GM12891 (cell line): ENCODE results near the gene SOHLH1.

ENCODE experiments used
- DNase-seq: peaks from one replicate; pipeline ENCODE4 v3.0.0; 2011; ENCODE audit warnings: low spot score; ENCODE audit not compliant: insufficient read length
- FAIRE-seq: peaks from 2 replicates; lab custom pipeline; 2011; peaks lifted over from hg19 to GRCh38; lab: Jason Lieb, UNC
- PAX5 ChIP-seq: IDR thresholded peaks from 2 replicates; pipeline ENCODE4 v1.6.1; 2011; ENCODE audit warnings: low read length, moderate library complexity, mild to moderate bottlenecking; ENCODE audit not compliant: insufficient read depth, severe bottlenecking
- POLR2A ChIP-seq: IDR thresholded peaks from 2 replicates; pipeline ENCODE4 v1.6.1; 2011; ENCODE audit warnings: low read depth, low read length, control low read depth
- POLR2AphosphoS5 ChIP-seq: IDR thresholded peaks from 2 replicates; pipeline ENCODE4 v1.6.1; 2011; ENCODE audit warnings: low read depth, low read length, control low read depth
- POU2F2 ChIP-seq: IDR thresholded peaks from 2 replicates; pipeline ENCODE4 v1.6.1; 2011; ENCODE audit warnings: low read depth, mild to moderate bottlenecking, control low read depth, low read length, moderate library complexity
- SPI1 ChIP-seq: IDR thresholded peaks from 2 replicates; pipeline ENCODE4 v1.6.1; 2011; ENCODE audit warnings: low read depth, low read length, control low read depth
- TAF1 ChIP-seq: IDR thresholded peaks from 2 replicates; pipeline ENCODE4 v1.6.1; 2011; ENCODE audit warnings: low read depth, low read length, control low read depth

SOHLH1 gene

GRCh38 chr9:135728436-135729110 lies 29.3 kb upstream of the SOHLH1 start:
- FAIRE-seq (no peak), DNase-seq (no peak)
- no peak for TF ChIP-seq POLR2AphosphoS5
- no peak for TF ChIP-seq PAX5
- TF ChIP-seq SPI1: no peak
- TF ChIP-seq POU2F2: no peak
- no peak for TF ChIP-seq TAF1
- TF ChIP-seq POLR2A: no peak

DNA sequence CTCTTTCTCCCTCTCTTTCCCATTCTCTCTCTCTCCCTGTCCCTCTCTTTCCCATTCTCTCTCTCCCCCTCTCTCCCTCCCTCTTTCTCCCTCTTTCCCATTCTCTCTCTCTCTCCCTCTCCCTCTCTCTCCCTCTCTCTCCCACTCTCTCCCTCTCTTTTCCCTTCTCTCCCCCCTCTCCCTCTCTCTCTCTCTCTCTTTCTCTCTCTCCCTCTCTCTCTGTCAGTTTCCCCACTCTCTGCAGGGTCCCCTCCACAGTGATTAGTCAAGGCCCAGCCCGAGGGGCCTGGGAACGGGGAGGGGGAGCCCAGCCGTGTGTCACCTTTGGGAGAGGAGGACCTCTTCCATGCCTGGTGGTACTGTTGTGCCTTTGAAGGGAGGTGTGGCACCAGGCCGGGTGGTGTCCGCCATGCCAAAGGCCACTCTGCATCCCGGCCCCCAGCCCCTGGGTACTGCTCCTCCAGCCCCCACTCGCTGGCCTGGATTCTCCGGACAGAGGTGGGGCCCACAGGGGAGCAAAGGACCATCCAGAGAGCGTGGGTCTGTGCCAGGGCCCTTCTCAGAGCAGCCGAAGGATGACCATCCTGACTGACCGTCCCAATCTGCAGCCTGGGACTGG lies 28.1 kb upstream of the SOHLH1 start:
- DNase-seq (no peak), FAIRE-seq (no peak)
- TF ChIP-seq POU2F2 (no peak), TAF1 (no peak), SPI1 (no peak)

DNA sequence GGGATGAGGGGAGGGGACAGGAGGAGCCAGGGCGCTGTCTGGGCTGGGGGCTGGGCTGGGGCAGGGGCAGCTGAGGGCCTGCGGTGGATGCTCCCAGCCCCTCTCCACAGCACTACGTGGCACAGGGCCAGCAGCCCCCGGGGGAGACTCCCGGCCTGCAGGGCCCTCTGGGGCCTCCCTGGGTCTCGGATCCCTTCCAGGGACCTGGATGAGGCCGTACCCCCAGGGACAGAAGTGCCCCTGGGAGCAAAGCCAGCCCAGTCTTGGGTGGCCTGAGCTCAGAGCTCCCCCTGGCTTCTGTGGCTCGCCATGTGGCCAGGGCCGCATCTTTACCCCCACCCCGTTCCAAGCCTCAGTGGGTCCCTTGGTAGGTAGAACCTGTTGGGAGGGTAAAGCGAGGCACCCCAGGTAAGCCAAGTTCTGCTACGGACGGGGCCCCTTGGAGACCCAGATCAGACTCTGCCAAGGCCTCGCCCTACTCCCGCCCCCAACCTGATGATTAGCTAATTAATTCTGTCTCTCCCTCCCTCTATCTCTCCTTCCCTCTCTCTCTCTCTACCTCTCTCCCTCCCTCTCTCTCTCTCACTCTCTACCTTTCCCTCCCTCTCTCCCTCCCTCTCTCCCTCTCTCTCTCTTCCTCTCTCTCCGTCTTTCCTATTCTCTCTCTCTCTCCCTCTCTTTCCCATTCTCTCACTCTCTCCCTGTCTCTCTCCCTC lies 27.0 kb upstream of the SOHLH1 start:
- FAIRE-seq (no peak), DNase-seq (no peak)
- TF ChIP-seq POU2F2: no peak
- no peak for TF ChIP-seq POLR2AphosphoS5
- no peak for TF ChIP-seq SPI1
- no peak for TF ChIP-seq POLR2A
- TF ChIP-seq PAX5: no peak
- no peak for TF ChIP-seq TAF1

- TF ChIP-seq TAF1 (no peak), PAX5 (no peak)
- FAIRE-seq: no peak
- no peak for DNase-seq
Measured at GRCh38 chr9:135724186-135724787, 25.0 kb upstream of the SOHLH1 start.

DNA sequence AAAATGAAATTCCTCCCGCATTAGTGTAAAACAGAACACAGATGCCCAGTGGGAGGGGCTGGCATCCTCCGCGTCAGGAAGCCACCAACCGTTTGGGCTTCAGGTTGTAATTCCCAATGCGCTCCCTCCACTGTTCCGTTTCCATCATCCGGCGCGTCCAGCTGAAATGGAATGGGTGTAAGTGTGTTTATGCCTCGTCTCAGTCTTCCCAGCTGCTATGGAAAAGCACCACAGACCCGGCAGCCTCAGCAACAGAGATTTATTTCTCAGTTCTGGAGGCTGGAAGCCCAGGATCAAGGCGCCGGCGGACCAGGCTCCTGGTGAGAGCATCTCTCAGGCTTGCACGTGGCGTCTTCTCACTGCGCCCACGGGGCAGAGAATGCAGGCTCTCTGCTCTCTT lies 23.1 kb upstream of the SOHLH1 start:
- TF ChIP-seq PAX5 (no peak), POU2F2 (no peak), POLR2A (no peak), SPI1 (no peak), POLR2AphosphoS5 (no peak), TAF1 (no peak)
- DNase-seq (no peak), FAIRE-seq (no peak)

GRCh38 chr9:135719472-135719871 lies 20.2 kb upstream of the SOHLH1 start:
- TF ChIP-seq POLR2A: no peak
- no peak for TF ChIP-seq PAX5
- DNase-seq (no peak), FAIRE-seq (no peak)

DNA sequence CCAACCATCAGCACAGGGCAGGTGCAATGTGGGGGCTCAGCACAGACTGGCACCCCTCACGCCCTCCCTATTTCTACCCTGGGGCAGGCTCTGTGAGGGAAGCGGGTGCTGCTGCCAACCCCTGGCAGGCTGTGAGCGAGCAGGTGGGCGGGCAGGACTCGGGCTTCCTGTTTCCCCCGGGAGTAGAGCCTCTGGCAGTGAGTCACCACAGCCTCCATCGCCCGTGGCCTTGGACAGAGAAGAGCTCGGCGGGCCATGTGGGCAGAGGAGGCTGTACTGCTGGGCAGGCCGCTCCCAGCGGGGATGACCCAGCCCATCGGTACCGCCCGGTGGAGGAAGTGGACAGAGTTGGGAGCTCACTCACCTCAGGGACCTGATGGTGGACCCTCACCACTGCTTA lies 19.3 kb upstream of the SOHLH1 start:
- DNase-seq (no peak), FAIRE-seq (no peak)
- TF ChIP-seq PAX5 (no peak), SPI1 (no peak)

GRCh38 chr9:135717410-135717809 lies 18.1 kb upstream of the SOHLH1 start:
- FAIRE-seq (no peak), DNase-seq (no peak)
- TF ChIP-seq POLR2A (no peak), POLR2AphosphoS5 (no peak), PAX5 (no peak), TAF1 (no peak), SPI1 (no peak), POU2F2 (no peak)

- FAIRE-seq (no peak), DNase-seq (no peak)
- no peak for TF ChIP-seq POU2F2
Measured at GRCh38 chr9:135716045-135716444, 16.8 kb upstream of the SOHLH1 start.

DNA sequence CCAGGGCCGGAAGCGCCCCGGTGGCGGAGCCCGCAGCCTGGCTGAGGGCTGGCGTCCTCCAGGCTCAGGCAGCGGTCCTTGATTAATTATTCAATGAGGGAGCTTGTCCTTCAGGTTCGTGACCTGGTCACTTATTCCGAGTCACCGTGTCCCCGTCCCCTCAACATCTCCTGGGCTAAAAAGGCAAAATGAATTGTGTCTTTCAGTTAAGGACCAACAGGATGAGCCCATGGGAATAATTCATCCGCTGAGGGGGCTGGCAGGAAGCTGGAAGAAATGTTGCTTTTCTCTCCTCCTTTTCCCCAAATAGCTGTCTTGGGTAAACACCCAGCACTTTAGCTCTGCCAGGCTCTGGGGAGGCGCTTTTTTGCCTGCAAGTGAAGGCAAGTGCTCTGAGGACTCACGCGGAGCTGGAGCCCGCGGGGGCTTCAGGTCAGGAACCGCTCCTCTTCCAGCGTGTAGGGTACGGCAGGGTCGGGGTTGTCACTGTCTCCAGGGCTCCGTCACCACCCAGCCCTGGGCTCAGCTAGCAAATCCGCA lies 15.8 kb upstream of the SOHLH1 start:
- TF ChIP-seq PAX5: no peak
- DNase-seq (no peak), FAIRE-seq (no peak)
